DOHH2 (cell line): ENCODE measurements around the gene ZNF668.

Source experiments
- EZH2phosphoT487 ChIP-seq: fragments of 200-600 bp; sonication (generic); IDR thresholded peaks from 2 replicates; pipeline ENCODE4 v1.6.1; 2017; ENCODE audit warnings: borderline replicate concordance, mild to moderate bottlenecking, antibody characterized with exemption, low read length, moderate library complexity, mixed read lengths
- TF ChIP-seq, protein P1 (sequence below): fragments of 200-600 bp; sonication (generic); IDR thresholded peaks from one replicate; pipeline ENCODE4 v1.5.1; 2014; ENCODE audit warnings: antibody characterized with exemption, mild to moderate bottlenecking, low read depth, low read length; ENCODE audit not compliant: poor library complexity, severe bottlenecking

DNA sequence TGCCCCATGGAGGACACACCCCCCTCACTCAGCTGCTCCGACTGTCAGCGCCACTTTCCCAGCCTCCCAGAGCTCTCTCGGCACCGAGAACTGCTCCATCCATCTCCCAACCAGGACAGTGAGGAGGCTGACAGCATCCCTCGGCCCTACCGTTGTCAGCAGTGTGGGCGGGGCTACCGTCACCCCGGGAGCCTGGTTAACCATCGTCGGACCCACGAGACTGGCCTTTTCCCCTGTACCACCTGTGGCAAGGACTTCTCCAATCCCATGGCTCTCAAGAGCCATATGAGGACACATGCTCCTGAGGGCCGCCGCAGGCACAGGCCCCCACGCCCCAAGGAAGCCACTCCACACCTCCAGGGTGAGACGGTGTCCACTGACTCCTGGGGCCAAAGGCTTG, 2.3 kb upstream of the ZNF668 start:
- TF ChIP-seq, protein P1, sequence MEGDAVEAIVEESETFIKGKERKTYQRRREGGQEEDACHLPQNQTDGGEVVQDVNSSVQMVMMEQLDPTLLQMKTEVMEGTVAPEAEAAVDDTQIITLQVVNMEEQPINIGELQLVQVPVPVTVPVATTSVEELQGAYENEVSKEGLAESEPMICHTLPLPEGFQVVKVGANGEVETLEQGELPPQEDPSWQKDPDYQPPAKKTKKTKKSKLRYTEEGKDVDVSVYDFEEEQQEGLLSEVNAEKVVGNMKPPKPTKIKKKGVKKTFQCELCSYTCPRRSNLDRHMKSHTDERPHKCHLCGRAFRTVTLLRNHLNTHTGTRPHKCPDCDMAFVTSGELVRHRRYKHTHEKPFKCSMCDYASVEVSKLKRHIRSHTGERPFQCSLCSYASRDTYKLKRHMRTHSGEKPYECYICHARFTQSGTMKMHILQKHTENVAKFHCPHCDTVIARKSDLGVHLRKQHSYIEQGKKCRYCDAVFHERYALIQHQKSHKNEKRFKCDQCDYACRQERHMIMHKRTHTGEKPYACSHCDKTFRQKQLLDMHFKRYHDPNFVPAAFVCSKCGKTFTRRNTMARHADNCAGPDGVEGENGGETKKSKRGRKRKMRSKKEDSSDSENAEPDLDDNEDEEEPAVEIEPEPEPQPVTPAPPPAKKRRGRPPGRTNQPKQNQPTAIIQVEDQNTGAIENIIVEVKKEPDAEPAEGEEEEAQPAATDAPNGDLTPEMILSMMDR: no peak
- TF ChIP-seq EZH2phosphoT487: no peak
